ENCODE results near the gene PAFAH2. TPM values are rescaled to one million over a fixed set of nuclear protein-coding genes. Genes with fewer than 3 reads are reported as not detected.

Gene PAFAH2
- total RNA-seq, 1 donor from 2014 or later, result 7.1 TPM

- H3K4me1 ChIP-seq, result peaks cover 11% of the 10 kb centered on the region
- TF ChIP-seq POLR2AphosphoS5 (IDR thresholded peaks at IDR 0.05; ENCODE audit: insufficient read depth in 1 of 2, low read depth in 1 of 2) (no peak), POLR2A (IDR thresholded peaks at IDR 0.05) (no peak)
- TF ChIP-seq, protein P1, sequence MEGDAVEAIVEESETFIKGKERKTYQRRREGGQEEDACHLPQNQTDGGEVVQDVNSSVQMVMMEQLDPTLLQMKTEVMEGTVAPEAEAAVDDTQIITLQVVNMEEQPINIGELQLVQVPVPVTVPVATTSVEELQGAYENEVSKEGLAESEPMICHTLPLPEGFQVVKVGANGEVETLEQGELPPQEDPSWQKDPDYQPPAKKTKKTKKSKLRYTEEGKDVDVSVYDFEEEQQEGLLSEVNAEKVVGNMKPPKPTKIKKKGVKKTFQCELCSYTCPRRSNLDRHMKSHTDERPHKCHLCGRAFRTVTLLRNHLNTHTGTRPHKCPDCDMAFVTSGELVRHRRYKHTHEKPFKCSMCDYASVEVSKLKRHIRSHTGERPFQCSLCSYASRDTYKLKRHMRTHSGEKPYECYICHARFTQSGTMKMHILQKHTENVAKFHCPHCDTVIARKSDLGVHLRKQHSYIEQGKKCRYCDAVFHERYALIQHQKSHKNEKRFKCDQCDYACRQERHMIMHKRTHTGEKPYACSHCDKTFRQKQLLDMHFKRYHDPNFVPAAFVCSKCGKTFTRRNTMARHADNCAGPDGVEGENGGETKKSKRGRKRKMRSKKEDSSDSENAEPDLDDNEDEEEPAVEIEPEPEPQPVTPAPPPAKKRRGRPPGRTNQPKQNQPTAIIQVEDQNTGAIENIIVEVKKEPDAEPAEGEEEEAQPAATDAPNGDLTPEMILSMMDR (IDR thresholded peaks at IDR 0.05), result no peak
These were observed 5.8 kb downstream of the PAFAH2 start for GRCh38 chr1:25991937-25992688.

DNA sequence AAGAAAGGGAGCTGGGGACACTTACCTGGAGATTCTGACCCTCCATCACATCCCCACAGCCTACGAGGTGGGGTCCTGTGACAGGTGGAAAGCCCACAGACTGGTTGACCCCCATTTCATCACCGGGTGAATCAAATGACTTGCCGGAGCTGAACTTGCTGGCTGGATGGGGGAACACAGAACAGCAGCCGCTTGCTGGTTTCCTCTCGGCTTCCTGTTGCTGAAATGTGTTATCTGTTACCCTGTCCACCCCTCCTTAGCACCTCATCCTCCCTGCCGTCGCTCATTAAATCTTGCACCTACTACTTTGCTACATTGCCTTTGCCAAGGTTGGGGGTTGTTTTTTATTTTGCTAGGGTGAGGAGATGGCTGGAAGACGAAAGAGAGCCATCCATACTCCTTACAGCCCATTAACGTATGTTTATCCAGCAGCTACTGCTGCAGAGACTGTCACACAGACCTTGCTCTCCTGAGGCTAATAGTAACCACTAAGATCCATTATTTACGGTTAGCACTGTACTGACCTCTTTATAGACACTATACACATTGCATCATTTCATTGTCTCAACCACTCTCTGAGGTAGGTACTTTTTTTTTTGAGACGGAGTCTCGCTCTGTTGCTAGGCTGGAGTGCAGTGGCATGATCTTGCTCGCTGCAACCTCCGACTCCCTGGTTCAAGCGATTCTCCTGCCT lies 7.0 kb downstream of the PAFAH2 start:
- intact Hi-C loops (cut with DNase I), result no loop called here
- Histone ChIP-seq H3K27ac (no peak overlapping the region), H3K4me3 (peak overlapping the region in 1 of 2 donors; percentile 13), H3K4me1 (no peaks in the 10 kb centered on the region), H3K27me3 (no peaks in the 10 kb centered on the region), H3K36me3 (peaks cover 0 to 12% of the 10 kb centered on the region in 2 donors), H3K9me3 (no peaks in the 10 kb centered on the region)
- no peak for DNase-seq (ENCODE audit: extremely low spot score in 2 of 2)
- TF ChIP-seq POLR2AphosphoS5 (IDR thresholded peaks at IDR 0.05; ENCODE audit: insufficient read depth in 1 of 2, low read depth in 1 of 2) (no peak), POLR2A (IDR thresholded peaks at IDR 0.05) (no peak)
- TF ChIP-seq, protein P1 (IDR thresholded peaks at IDR 0.05), result no peak

More at GRCh38 chr1:25991937-25992688, 5.8 kb downstream of the PAFAH2 start:
- peaks cover 0 to 5% of the 10 kb centered on the region in 2 donors for H3K36me3 ChIP-seq
- H3K27ac ChIP-seq, result no peak overlapping the region
- intact Hi-C loops (cut with DNase I), result no loop called here
- no peaks in the 10 kb centered on the region for H3K27me3 ChIP-seq
- no peak overlapping the region for H3K4me3 ChIP-seq
- no peak for DNase-seq (ENCODE audit: extremely low spot score in 2 of 2)
- H3K9me3 ChIP-seq, result no peaks in the 10 kb centered on the region

- intact Hi-C loops (cut with DNase I), result no loop called here
- Histone ChIP-seq H3K27me3 (no peaks in the 10 kb centered on the region), H3K4me3 (peak overlapping the region in 1 of 2 donors; percentile 13), H3K27ac (no peak overlapping the region), H3K36me3 (peaks cover 0 to 16% of the 10 kb centered on the region in 2 donors), H3K9me3 (no peaks in the 10 kb centered on the region), H3K4me1 (no peaks in the 10 kb centered on the region)
- DNase-seq (ENCODE audit: extremely low spot score in 2 of 2), result no peak
- TF ChIP-seq, protein P1 (IDR thresholded peaks at IDR 0.05), result no peak
These were observed 7.6 kb downstream of the PAFAH2 start for GRCh38 chr1:25990251-25990650.

- Histone ChIP-seq H3K4me3 (no peak overlapping the region), H3K27ac (no peak overlapping the region)
- intact Hi-C loops (cut with DNase I), result no loop called here
These were observed 8.2 kb downstream of the PAFAH2 start for GRCh38 chr1:25989440-25990234.

More at GRCh38 chr1:25989440-25990234, 8.2 kb downstream of the PAFAH2 start:
- no peak for DNase-seq (ENCODE audit: extremely low spot score in 2 of 2)
- peaks cover 0 to 16% of the 10 kb centered on the region in 2 donors for H3K36me3 ChIP-seq
- TF ChIP-seq POLR2A (IDR thresholded peaks at IDR 0.05) (no peak), POLR2AphosphoS5 (IDR thresholded peaks at IDR 0.05; ENCODE audit: insufficient read depth in 1 of 2, low read depth in 1 of 2) (no peak)
- TF ChIP-seq, protein P1 (IDR thresholded peaks at IDR 0.05), result no peak
- H3K27me3 ChIP-seq, result no peaks in the 10 kb centered on the region
- no peaks in the 10 kb centered on the region for H3K9me3 ChIP-seq
- H3K4me1 ChIP-seq, result no peaks in the 10 kb centered on the region
